Activated naive CD8-positive, alpha-beta T cell treated with anti-CD3 and anti-CD28 coated beads, Interleukin-2, amount 50 U/mL, for 24 hours (primary cell): Measurements from ENCODE around the gene TTC13.
A peak's percentile ranks its signal among the peaks of the same experiment; 100 is the strongest.

ENCODE experiments used
- ATAC-seq: fragments of 150-1000 bp; cut with Tn5 transposase; one replicate; pipeline ENCODE4 v1.10.0; 2021
- DNase-seq: peaks from one replicate; pipeline ENCODE4 v3.0.0; 2021
- H3K27ac Mint-ChIP-seq: one replicate; pipeline ENCODE4 v1.8.0; 2021; ENCODE audit warnings: mild to moderate bottlenecking, mixed read lengths
- H3K27me3 Mint-ChIP-seq: one replicate; pipeline ENCODE4 v1.8.0; 2021; ENCODE audit warnings: mixed read lengths
- H3K36me3 Mint-ChIP-seq: one replicate; pipeline ENCODE4 v1.8.0; 2021; ENCODE audit warnings: low read depth, mixed read lengths
- H3K4me1 Mint-ChIP-seq: one replicate; pipeline ENCODE4 v1.8.0; 2021; ENCODE audit warnings: mixed read lengths
- H3K4me3 Mint-ChIP-seq: one replicate; pipeline ENCODE4 v1.8.0; 2021; ENCODE audit warnings: mild to moderate bottlenecking, moderate library complexity, mixed read lengths
- H3K9me3 Mint-ChIP-seq: one replicate; pipeline ENCODE4 v1.8.0; 2021; ENCODE audit warnings: mixed read lengths

Gene TTC13

DNA sequence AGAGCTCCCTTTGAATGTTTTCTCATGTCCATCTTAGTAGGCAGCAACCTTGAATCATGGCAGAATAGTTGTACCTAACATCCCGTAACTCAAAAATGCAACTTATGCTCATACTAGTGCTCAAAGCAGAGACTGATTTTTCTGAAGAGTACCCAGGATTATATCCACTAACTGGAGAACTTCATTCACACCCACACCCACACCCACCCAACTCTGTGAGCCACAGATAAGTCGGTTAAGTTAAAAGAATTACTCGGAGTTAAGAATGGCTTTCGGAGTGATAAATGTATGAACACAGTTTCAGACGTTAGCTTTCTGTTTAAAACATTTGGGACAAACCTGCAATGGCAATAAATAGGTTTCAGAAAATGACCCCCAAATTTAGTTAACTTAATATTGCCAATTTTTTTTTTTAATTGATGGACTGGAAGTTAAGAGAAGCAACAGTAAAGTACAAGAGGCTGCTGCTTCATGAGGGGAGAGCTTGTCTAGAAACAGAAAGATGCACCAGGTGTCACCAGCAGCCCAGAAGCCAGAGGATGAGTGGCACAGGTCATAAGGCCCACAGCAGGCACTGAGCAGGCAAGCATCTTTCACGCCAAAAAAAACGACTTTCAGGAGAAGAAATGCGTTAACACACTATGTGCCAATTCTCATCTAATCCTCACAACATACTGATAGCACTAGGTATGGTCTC is 61.9 kb downstream of the TTC13 start:
- H3K36me3 Mint-ChIP-seq = peaks cover 17% of the 10 kb centered on the region
- H3K9me3 Mint-ChIP-seq = no peaks in the 10 kb centered on the region
- H3K27me3 Mint-ChIP-seq = no peaks in the 10 kb centered on the region
- peaks cover 7% of the 10 kb centered on the region for H3K4me1 Mint-ChIP-seq
- no peak overlapping the region for H3K4me3 Mint-ChIP-seq
- no peak overlapping the region for H3K27ac Mint-ChIP-seq
- no peak for ATAC-seq
- DNase-seq = no peak

DNA sequence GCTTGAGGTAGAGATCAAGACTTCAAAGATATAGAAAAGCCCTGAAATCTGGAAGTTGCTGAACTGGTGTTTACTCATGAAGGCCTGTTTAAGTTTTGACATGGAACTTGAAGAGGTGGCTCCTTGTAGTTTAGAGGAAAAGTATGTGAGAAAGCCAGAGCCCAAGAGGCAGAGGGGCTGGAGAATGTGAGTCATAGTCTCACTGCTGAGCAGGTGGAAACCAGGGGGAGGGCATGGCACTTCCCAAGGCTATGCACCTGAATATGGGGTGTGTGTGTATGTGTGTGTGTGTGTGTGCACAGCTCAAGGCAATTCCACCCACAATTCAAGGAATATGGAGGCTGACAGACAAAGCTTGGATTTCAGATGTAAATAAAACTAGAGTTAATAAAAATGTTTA is 63.6 kb downstream of the TTC13 start:
- Mint-ChIP-seq H3K27ac (peak overlapping the region; percentile 43), H3K27me3 (no peaks in the 10 kb centered on the region), H3K4me3 (no peak overlapping the region), H3K36me3 (peaks cover 19% of the 10 kb centered on the region), H3K9me3 (no peaks in the 10 kb centered on the region), H3K4me1 (peaks cover 7% of the 10 kb centered on the region)
- DNase-seq (no peak), ATAC-seq (peak; percentile 82)

DNA sequence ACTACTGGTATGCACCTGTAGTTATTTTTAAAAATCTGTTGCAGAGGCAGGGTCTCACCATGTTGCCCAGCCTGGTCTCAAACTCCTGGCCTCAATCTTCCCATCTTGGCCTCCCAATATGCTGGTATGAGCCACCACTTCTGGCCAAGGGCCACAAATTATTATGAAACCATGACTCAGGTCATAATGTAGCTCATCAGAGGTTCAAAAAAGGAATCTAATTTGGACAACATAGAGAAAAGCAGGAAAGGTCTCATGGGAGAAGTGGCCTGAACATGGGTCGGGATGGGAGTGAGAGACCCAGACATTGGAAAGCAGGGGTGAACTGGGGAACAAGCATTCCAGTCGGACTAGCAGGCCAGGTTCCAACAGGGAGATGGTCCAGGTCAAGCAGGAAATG is 65.2 kb downstream of the TTC13 start:
- H3K36me3 Mint-ChIP-seq = peaks cover 25% of the 10 kb centered on the region
- DNase-seq (no peak), ATAC-seq (no peak)
- no peaks in the 10 kb centered on the region for H3K27me3 Mint-ChIP-seq
- H3K4me3 Mint-ChIP-seq = no peak overlapping the region
- H3K27ac Mint-ChIP-seq = no peak overlapping the region
- H3K9me3 Mint-ChIP-seq = no peaks in the 10 kb centered on the region
- H3K4me1 Mint-ChIP-seq = peaks cover 7% of the 10 kb centered on the region

DNA sequence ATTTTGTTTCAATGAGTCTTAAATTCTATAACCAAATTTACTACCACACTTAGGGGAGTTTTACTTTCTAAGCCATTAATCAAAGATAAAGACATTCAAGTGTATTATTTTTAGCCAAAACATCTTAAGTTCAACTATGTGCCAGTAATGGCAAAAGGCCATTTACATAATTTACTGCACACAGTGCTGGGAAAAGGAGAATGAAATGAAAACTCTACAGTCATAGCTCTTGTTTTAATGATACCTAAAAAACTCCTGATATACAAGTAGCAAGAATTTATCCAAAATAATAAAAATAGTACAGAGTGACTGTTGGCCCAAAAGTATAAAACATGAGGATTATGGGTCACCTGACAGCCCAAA is 67.9 kb downstream of the TTC13 start:
- H3K27ac Mint-ChIP-seq = no peak overlapping the region
- H3K36me3 Mint-ChIP-seq = peaks cover 27% of the 10 kb centered on the region
- H3K27me3 Mint-ChIP-seq = no peaks in the 10 kb centered on the region
- H3K4me3 Mint-ChIP-seq = no peak overlapping the region
- H3K4me1 Mint-ChIP-seq = peaks cover 7% of the 10 kb centered on the region
- no peaks in the 10 kb centered on the region for H3K9me3 Mint-ChIP-seq
- ATAC-seq (no peak), DNase-seq (no peak)

DNA sequence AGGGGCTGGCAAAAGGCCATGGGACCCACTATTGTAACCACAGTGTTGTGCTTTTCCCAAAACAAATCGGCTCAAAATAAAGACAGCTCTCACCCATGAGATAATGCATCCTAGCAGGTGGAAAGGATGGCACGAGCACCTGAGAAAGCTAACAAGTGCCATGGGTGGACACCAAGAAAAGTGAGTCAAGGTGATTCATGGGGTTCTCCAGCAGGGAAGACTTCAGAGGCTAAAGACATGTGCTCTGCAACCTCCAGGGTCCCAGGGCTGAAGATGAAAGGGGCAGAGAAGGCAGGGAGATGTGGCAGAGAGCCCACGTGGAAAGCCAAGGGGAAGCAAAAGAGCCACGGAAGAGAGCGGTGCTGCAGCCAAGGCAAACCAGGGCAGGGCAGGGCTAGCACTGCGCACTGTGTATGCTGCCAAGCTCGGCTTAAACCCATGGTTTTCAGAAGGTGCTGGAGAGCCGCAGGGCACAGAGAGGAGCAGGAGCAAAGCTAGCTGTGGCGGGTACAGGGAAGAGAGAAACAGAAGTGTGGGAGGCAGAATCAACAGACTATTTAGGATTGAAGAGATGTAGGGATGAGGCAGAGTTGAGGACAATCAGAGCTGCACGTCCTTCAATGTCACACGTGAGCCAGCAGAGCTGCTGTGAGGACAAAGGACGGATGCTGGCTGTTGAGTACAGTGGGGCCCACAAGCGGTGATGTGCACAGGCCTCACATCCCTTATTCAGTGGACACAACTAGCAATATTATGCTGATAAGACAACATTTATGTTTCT is 68.5 kb downstream of the TTC13 start:
- Mint-ChIP-seq H3K36me3 (peaks cover 28% of the 10 kb centered on the region), H3K27me3 (no peaks in the 10 kb centered on the region), H3K9me3 (no peaks in the 10 kb centered on the region), H3K4me1 (peaks cover 4% of the 10 kb centered on the region), H3K4me3 (no peak overlapping the region), H3K27ac (no peak overlapping the region)
- no peak for ATAC-seq
- DNase-seq = no peak

DNA sequence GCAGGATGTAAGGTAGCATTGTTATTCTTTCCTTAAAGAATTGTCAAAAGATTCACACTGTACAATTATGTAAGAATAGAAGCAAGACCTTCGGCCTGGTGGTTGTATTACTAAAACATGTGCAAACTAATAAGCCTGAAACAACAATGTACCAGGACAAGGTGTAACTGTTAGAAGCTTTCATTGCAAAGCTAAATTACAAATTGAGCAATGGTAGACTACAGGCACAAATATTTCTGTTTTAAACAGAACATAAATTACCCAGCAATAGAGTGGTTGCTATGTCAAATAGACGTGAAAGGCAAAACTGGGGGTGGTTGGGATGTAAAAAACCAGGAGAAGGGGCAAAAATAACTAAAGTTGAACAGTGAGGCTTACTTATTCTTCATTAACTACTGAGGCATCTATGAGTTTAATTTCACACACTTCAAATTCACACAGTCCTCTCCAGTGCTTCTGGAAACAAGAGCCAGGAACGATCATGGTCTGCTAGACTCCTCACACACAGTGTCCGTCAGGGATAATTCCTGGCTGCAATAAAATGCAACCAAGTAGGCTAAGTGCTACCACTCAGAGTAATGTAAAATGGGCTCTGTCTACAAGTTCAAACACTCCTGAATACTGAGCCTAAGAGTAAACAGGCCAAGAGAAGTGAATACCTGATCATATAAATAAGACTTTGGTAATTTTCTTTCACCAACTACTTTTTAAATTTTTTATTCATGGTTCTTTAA is 71.0 kb downstream of the TTC13 start:
- no peaks in the 10 kb centered on the region for H3K27me3 Mint-ChIP-seq
- no peaks in the 10 kb centered on the region for H3K4me1 Mint-ChIP-seq
- no peak for DNase-seq
- H3K9me3 Mint-ChIP-seq = no peaks in the 10 kb centered on the region
- no peak for ATAC-seq
- H3K36me3 Mint-ChIP-seq = peaks cover 28% of the 10 kb centered on the region
- no peak overlapping the region for H3K27ac Mint-ChIP-seq
- H3K4me3 Mint-ChIP-seq = no peak overlapping the region

DNA sequence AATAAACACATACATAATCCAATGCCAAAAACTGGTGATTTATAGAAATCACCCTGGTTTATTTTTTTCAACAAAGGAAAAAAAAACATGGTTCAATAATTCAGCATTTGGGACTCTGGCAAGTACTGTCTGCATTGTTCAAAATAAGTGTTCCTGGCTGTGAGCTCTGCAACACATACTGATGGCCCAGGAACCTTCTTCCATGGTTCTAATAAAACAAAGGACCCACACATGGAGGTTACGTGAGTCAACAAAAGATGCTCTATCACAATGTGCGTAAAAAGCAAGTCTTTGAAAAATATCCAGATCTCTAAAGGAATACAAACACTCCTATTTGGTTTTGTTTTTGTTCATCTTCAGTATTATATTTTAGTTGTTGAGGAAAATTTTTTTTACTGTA is 72.4 kb downstream of the TTC13 start:
- H3K4me3 Mint-ChIP-seq = no peak overlapping the region
- ATAC-seq (no peak), DNase-seq (no peak)
- no peaks in the 10 kb centered on the region for H3K27me3 Mint-ChIP-seq
- peaks cover 23% of the 10 kb centered on the region for H3K36me3 Mint-ChIP-seq
- H3K9me3 Mint-ChIP-seq = no peaks in the 10 kb centered on the region
- no peaks in the 10 kb centered on the region for H3K4me1 Mint-ChIP-seq
- no peak overlapping the region for H3K27ac Mint-ChIP-seq

DNA sequence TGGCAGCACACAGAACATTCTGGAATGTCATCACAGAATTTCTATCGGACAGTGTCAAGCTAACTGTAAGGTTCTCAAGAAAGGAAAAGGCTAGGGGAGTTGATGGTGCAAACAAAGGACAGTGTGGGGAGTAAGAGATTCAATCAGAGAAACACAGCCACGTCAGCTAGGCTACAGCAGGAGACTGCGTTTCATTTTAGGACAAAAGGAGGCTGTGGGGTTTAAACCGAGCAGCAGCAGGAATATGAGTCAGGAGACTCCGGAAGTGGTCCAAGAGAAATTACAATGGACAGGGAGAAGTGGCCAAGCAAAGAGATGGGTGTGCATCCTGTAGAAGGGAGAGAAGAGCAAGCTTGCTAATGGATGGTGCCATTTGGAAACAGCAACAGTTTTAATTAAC is 72.9 kb downstream of the TTC13 start:
- ATAC-seq (no peak), DNase-seq (no peak)
- Mint-ChIP-seq H3K4me1 (no peaks in the 10 kb centered on the region), H3K27me3 (no peaks in the 10 kb centered on the region), H3K27ac (no peak overlapping the region), H3K9me3 (no peaks in the 10 kb centered on the region), H3K36me3 (peaks cover 21% of the 10 kb centered on the region), H3K4me3 (no peak overlapping the region)

DNA sequence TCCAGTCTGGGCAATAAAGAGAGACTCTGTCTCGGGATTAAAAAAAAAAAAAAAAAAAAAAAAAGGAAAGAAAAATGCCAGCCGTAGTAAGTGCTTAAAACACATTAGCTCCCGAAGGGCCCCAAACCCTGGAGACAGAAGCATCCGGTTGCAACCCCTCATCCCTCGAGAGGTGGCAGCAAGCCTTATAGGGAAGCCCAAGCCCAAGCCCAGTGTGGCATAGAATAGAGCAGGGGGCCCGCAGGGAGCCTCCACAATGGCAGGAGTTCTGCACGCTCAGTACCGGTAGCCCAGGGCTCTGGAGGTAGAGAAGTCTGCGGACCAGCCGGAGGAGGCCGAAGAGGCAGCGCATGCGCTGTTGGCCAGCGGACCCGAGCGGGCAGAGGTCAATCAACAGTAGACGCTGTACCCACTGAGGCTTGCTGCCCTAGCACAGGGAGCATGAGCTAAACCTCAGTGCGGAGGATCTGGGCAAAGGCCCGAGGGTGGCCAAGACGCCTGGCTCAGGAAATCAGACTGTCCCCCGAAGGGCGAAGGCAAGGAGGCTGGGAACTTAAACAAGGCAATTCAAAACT is 76.2 kb downstream of the TTC13 start:
- no peak for ATAC-seq
- H3K27ac Mint-ChIP-seq = no peak overlapping the region

DNA sequence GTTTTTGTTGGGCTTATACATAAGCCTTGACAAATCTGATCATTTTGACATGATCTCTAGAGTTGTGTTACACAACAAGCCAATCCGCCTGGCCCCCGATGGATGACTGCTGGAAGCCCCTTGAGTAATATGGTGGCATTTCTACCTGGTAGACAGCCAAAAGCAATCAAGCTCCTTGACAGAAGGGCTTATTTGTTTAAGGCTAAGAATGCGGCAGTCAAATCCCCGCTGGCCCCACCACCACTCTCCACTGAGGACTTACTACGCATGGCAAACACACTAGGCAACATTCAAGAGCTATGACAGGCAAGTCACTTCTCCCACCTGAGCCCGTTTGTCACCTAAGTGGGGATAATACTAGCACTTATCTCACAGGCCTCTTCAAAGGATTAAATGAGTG is 77.0 kb downstream of the TTC13 start:
- no peaks in the 10 kb centered on the region for H3K4me1 Mint-ChIP-seq
- no peak overlapping the region for H3K27ac Mint-ChIP-seq
- H3K27me3 Mint-ChIP-seq = no peaks in the 10 kb centered on the region
- H3K36me3 Mint-ChIP-seq = peaks cover 8% of the 10 kb centered on the region
- no peak overlapping the region for H3K4me3 Mint-ChIP-seq
- no peaks in the 10 kb centered on the region for H3K9me3 Mint-ChIP-seq
- DNase-seq (no peak), ATAC-seq (no peak)

More for the DNA sequence above, 76.2 kb downstream of the TTC13 start:
- no peaks in the 10 kb centered on the region for H3K9me3 Mint-ChIP-seq
- no peak overlapping the region for H3K4me3 Mint-ChIP-seq
- H3K4me1 Mint-ChIP-seq = no peaks in the 10 kb centered on the region
- DNase-seq = no peak
- no peaks in the 10 kb centered on the region for H3K27me3 Mint-ChIP-seq
- peaks cover 8% of the 10 kb centered on the region for H3K36me3 Mint-ChIP-seq

DNA sequence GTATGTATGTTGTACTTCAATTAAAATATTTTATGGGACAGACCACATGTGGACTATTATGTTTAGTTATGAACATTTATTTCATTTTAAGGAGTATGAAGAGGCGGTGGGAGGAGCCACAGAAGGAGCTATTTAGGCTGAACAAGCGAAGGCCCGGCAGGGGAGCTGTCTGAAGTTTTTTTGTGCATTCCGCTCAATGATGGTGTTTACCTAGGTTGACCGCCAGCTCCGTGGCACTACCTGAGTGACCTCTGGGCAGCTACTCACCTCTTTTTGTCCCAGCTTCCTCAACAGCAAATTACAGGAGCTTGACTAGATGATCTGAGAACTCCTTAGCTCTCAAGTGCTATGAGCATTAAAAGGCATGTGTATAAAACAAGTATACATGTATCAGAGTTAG is 77.7 kb downstream of the TTC13 start:
- ATAC-seq (no peak), DNase-seq (no peak)
- H3K36me3 Mint-ChIP-seq = peaks cover 8% of the 10 kb centered on the region
- H3K4me1 Mint-ChIP-seq = no peaks in the 10 kb centered on the region
- H3K4me3 Mint-ChIP-seq = no peak overlapping the region
- H3K9me3 Mint-ChIP-seq = no peaks in the 10 kb centered on the region
- no peak overlapping the region for H3K27ac Mint-ChIP-seq
- no peaks in the 10 kb centered on the region for H3K27me3 Mint-ChIP-seq

DNA sequence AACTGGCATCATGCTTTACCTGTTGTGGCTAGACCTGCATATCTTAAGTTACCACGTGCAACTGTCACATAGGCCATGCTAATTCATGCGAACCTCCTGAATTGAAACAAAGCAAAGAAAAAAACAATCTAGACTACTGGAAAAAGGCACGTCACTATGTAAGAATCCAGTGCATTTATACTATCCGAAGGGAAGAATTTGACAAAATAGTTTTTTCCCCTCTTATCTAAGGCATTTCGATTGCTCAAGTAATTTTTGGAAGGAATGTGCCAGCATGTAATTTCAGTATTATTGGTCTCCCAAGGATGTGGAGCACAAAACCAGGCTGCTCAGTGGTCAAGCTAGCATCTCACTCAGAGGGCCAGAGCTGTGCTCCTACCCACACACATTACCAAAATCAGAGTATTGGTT is 78.8 kb downstream of the TTC13 start:
- Mint-ChIP-seq H3K27ac (no peak overlapping the region), H3K4me3 (no peak overlapping the region), H3K36me3 (peaks cover 4% of the 10 kb centered on the region), H3K9me3 (no peaks in the 10 kb centered on the region), H3K4me1 (no peaks in the 10 kb centered on the region), H3K27me3 (no peaks in the 10 kb centered on the region)
- DNase-seq (no peak), ATAC-seq (no peak)

DNA sequence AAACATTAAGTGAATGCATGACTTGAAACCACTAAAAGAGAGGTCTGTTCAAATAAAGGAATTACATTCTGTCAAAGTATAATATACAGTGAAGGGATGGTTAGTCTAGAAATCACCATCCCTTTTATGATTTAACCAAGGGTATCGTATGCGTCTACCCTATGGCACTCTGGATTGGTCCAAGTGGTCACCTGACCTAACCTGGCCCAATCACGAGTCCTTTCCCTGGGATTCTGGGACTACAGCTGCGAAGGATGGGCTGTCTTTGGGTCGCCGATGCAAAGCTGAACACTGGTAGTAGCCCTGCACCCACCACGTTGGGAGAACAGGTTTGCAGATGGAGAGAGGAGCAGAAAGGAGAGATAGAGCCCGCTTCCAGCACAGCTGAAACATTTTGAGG is 79.9 kb downstream of the TTC13 start:
- Mint-ChIP-seq H3K4me1 (no peaks in the 10 kb centered on the region), H3K36me3 (peaks cover 3% of the 10 kb centered on the region), H3K27ac (no peak overlapping the region), H3K9me3 (no peaks in the 10 kb centered on the region), H3K27me3 (no peaks in the 10 kb centered on the region), H3K4me3 (no peak overlapping the region)
- no peak for DNase-seq
- no peak for ATAC-seq

DNA sequence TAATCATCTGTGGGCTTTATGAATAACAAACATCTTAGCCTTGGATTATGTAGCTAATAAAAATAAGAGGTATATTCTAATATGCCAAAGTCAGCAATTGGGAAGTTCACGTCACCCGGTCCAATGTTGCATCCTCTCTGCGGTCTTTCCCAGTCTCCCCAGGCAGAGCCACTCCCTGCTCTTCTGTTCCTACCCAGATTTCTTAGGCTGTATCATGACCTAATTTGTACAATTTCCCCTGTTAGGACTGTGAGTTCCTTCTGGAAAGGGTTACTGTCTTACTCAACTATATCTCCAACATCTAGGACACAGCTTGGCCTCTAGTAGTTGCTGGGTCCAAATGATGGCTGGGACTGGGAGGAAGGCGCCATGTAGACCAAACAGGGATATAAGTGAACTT is 80.5 kb downstream of the TTC13 start:
- H3K9me3 Mint-ChIP-seq = no peaks in the 10 kb centered on the region
- H3K4me1 Mint-ChIP-seq = no peaks in the 10 kb centered on the region
- H3K36me3 Mint-ChIP-seq = no peaks in the 10 kb centered on the region
- ATAC-seq = no peak
- H3K4me3 Mint-ChIP-seq = no peak overlapping the region
- H3K27me3 Mint-ChIP-seq = no peaks in the 10 kb centered on the region
- DNase-seq = no peak
- H3K27ac Mint-ChIP-seq = no peak overlapping the region

DNA sequence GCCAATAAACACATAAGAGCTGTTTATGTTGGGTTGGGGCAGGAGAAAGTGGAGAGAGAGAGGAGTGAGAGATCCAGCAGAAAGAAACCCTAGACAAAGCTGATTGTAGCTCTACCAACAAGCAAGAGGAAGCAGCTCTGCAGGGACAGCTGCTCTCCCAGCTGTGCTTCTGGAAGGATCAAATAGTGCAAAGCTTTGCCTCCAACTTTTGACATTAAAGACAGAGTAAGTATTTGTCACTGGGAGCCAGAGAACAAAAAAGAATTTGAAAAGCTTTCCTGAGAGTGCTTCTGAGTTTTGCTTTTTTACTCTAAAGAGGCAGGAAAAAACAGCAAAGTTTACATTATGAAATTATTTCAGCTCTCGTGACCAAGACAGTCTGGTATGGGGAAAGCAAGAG is 81.9 kb downstream of the TTC13 start:
- peaks cover 4% of the 10 kb centered on the region for H3K27me3 Mint-ChIP-seq
- H3K4me1 Mint-ChIP-seq = no peaks in the 10 kb centered on the region
- DNase-seq = no peak
- H3K4me3 Mint-ChIP-seq = no peak overlapping the region
- no peak for ATAC-seq
- no peaks in the 10 kb centered on the region for H3K9me3 Mint-ChIP-seq
- H3K27ac Mint-ChIP-seq = no peak overlapping the region
- H3K36me3 Mint-ChIP-seq = no peaks in the 10 kb centered on the region
